GM12878 (cell line): ENCODE data around the gene AGAP2. TPM values are rescaled to one million over a fixed set of nuclear protein-coding genes. Genes with fewer than 3 reads are reported as not detected.

Experiments
- ATAC-seq: fragments of 200-7000 bp; cut with Tn5 transposase; 3 replicates; pipeline ENCODE4 v1.9.1; 2020; ENCODE audit warnings: mild to moderate bottlenecking, moderate library complexity
- BruUV-seq: library from RNA; stranded (reverse); fragments of 400-500 nt; replicated peaks from 2 replicates; lab custom pipeline; 2021; lab: Mats Ljungman, UMichigan
- CTCF ChIA-PET: fragments of 300-600 bp; sonication (Branson Sonifier 250); formaldehyde crosslinking; extraction: SDS; loops from one replicate; lab custom pipeline; 2021; ENCODE audit warnings: inconsistent platforms; lab: Yijun Ruan, JAX
- POLR2A ChIA-PET: fragments of 350-600 bp; formaldehyde crosslinking; extraction: SDS; loops from one replicate; lab custom pipeline; 2021; ENCODE audit warnings: inconsistent platforms; lab: Charles Lee
- RAD21 ChIA-PET: fragments of 300-600 bp; sonication (Branson Sonifier 250); formaldehyde crosslinking; loops from one replicate; lab custom pipeline; 2023; ENCODE audit warnings: antibody characterized with exemption; ENCODE audit not compliant: unreplicated experiment; lab: Charles Lee
- SMC1A ChIA-PET: fragments of 300-600 bp; sonication (Branson Sonifier 250); formaldehyde crosslinking; loops from one replicate; lab custom pipeline; 2023; ENCODE audit not compliant: unreplicated experiment, uncharacterized antibody; lab: Charles Lee
- DNase-seq: peaks from one replicate; pipeline ENCODE4 v3.0.0-alpha.2; 2011; ENCODE audit warnings: low read depth, low spot score
- FAIRE-seq: peaks from 3 replicates; lab custom pipeline; 2011; peaks lifted over from hg19 to GRCh38; lab: Jason Lieb, UNC
- H2AFZ ChIP-seq: 2 replicates; pipeline ENCODE4 v1.6.0; 2011; ENCODE audit warnings: low read depth, low read length, control low read depth; ENCODE audit not compliant: control insufficient read depth
- H3K27ac ChIP-seq: 2 replicates; pipeline ENCODE4 v1.5.1; 2011; ENCODE audit warnings: control low read depth; ENCODE audit not compliant: control insufficient read depth, insufficient read depth
- H3K27me3 ChIP-seq, 2 experiments: replicated peaks in 1 of 2; 2 replicates each; pipeline versions ENCODE4 v1.6.0 to v1.6.1; 2011; ENCODE audit warnings: low read length in 1 of 2; ENCODE audit not compliant: control insufficient read depth in 2 of 2, insufficient read depth in 2 of 2
- H3K36me3 ChIP-seq, 2 experiments: 2 replicates each; pipeline ENCODE4 v1.5.1; 2011; ENCODE audit warnings: low read length in 1 of 2; ENCODE audit not compliant: control insufficient read depth in 2 of 2, insufficient read depth in 2 of 2
- H3K4me1 ChIP-seq: 2 replicates; pipeline ENCODE4 v1.6.1; 2011; ENCODE audit warnings: mild to moderate bottlenecking, low read length, moderate library complexity, mixed read lengths; ENCODE audit not compliant: control insufficient read depth, insufficient read depth
- H3K4me2 ChIP-seq: 2 replicates; pipeline ENCODE4 v1.6.0; 2011; ENCODE audit warnings: control low read depth; ENCODE audit not compliant: control insufficient read depth, insufficient read depth
- H3K4me3 ChIP-seq: fragments of 200-600 bp; sonication (generic); 2 replicates; pipeline ENCODE4 v1.5.1; 2016
- H3K79me2 ChIP-seq: 2 replicates; pipeline ENCODE4 v1.6.0; 2011; ENCODE audit warnings: low read length; ENCODE audit not compliant: control insufficient read depth, insufficient read depth
- H3K9ac ChIP-seq: 2 replicates; pipeline ENCODE4 v1.8.0; 2011; ENCODE audit warnings: low read length, control low read depth, mixed read lengths; ENCODE audit not compliant: control insufficient read depth, insufficient read depth
- H3K9me3 ChIP-seq: replicated peaks from 3 replicates; pipeline ENCODE4 v1.5.1; 2011; ENCODE audit warnings: mild to moderate bottlenecking, low read length; ENCODE audit not compliant: control insufficient read depth, insufficient read depth
- H4K20me1 ChIP-seq: 2 replicates; pipeline ENCODE4 v1.6.0; 2011; ENCODE audit not compliant: control insufficient read depth, insufficient read depth
- CBX3 ChIP-seq: fragments of 200-600 bp; sonication (generic); IDR thresholded peaks from 2 replicates; pipeline ENCODE4 v1.6.1; 2016; ENCODE audit warnings: low read depth, borderline replicate concordance
- STAT1 ChIP-seq: fragments of 450-650 bp; conservative IDR thresholded peaks from 2 replicates; pipeline ENCODE4 v1.6.1; 2014; ENCODE audit warnings: antibody characterized with exemption, mild to moderate bottlenecking
- WGBS: methylation state at CpG from one replicate; pipeline ENCODE4 v1.1.6; 2016; ENCODE audit warnings: low lambda C conversion rate; ENCODE audit not compliant: insufficient replicate concordance, insufficient coverage; ENCODE audit errors: missing lambda C conversion rate; 5-methylcytosine and 5-hydroxymethylcytosine counted together
- in situ Hi-C: fragments of 300-500 bp; cut with MboI; formaldehyde crosslinking; loops from 9 replicates; pipeline ENCODE4 v1.14.3; 2018; ENCODE audit warnings: mixed read lengths
- intact Hi-C: fragments of 100-400 bp; cut with micrococcal nuclease; formaldehyde crosslinking; loops from one replicate; pipeline ENCODE4 v1.14.2; 2022; ENCODE audit not compliant: unreplicated experiment
- polyA plus RNA-seq, 11 experiments: library from polyadenylated mRNA; depleted of rRNA in 4 of 11; unstranded in 6 of 11; stranded (reverse) in 5 of 11; fragments of >200 nt; fragmentation: Nextera tagmentation in 4 of 11; fragmentation: Illumina TruSeq in 1 of 11; extraction: Ambion mirVana in 4 of 11; extraction: Trizol in 1 of 11; gene quantifications; 1 replicate in 1 of 11; 2 replicates in 10 of 11; pipeline versions ENCODE4 v1.2.1 to v1.2.3, GENCODE V29; 2011 to 2016; ENCODE audit warnings: inconsistent platforms in 2 of 11, missing spikeins in 2 of 11, low read depth in 1 of 11
- total RNA-seq, 4 experiments: library from RNA; depleted of rRNA in 3 of 4; stranded (reverse); fragments of >200 nt in 3 of 4; fragmentation: Illumina TruSeq in 1 of 4; extraction: Trizol in 1 of 4; gene quantifications; 2 replicates each; pipeline versions ENCODE4 v1.2.1 to v1.2.3, GENCODE V29; 2013 to 2021
- TF ChIP-seq, protein P1 (sequence below): fragments of 450-650 bp; IDR thresholded peaks from 2 replicates; pipeline ENCODE4 v1.6.1; 2017; ENCODE audit warnings: mild to moderate bottlenecking
- TF ChIP-seq, protein P2 (sequence below): fragments of 450-650 bp; IDR thresholded peaks from 2 replicates; pipeline ENCODE4 v1.6.1; 2017; ENCODE audit warnings: mild to moderate bottlenecking, moderate library complexity

Gene AGAP2
- total and polyA plus RNA-seq, 10 of the 15 experiments (the other 5 are each of a cell fraction or from before 2014, with no cell fraction given), result 0.29 to 19.8 (median 11.0) TPM

DNA sequence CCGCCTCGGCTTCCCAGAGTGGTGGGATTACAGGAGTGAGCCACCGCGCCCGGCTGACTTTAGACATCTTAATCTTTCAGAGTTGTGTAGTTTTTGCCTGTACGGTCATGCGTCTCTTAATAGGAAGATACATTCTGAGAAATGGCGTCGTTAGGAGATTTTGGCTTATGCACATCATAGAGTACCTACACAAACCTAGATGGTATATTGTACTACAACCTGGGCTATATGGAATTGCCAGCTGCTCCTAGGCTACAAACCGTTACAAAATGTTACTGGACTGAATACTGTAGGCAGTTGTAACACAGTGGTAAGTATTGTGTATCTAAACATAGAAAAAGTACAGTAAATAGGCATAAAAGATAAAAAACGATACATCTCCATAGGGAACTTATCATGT, 45.3 kb upstream of the AGAP2 start:
- RAD21 ChIA-PET, result interaction anchor here (1.0 to 1.4 kb wide), 3 partner anchors 27 to 122 kb away, joined by 3 to 5 read pairs (median 3); no protein-coding TSS in a partner anchor
- H3K9ac ChIP-seq, result no peak overlapping the region
- TSS peak; percentile 72 for BruUV-seq
- no peaks in the 10 kb centered on the region for H3K27me3 ChIP-seq
- intact Hi-C loops (no loop called here), in situ Hi-C loops (no loop called here)
- no peak overlapping the region for H3K4me3 ChIP-seq
- TF ChIP-seq, protein P1, sequence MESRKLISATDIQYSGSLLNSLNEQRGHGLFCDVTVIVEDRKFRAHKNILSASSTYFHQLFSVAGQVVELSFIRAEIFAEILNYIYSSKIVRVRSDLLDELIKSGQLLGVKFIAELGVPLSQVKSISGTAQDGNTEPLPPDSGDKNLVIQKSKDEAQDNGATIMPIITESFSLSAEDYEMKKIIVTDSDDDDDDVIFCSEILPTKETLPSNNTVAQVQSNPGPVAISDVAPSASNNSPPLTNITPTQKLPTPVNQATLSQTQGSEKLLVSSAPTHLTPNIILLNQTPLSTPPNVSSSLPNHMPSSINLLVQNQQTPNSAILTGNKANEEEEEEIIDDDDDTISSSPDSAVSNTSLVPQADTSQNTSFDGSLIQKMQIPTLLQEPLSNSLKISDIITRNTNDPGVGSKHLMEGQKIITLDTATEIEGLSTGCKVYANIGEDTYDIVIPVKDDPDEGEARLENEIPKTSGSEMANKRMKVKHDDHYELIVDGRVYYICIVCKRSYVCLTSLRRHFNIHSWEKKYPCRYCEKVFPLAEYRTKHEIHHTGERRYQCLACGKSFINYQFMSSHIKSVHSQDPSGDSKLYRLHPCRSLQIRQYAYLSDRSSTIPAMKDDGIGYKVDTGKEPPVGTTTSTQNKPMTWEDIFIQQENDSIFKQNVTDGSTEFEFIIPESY, result no peak
- TF ChIP-seq, protein P2, sequence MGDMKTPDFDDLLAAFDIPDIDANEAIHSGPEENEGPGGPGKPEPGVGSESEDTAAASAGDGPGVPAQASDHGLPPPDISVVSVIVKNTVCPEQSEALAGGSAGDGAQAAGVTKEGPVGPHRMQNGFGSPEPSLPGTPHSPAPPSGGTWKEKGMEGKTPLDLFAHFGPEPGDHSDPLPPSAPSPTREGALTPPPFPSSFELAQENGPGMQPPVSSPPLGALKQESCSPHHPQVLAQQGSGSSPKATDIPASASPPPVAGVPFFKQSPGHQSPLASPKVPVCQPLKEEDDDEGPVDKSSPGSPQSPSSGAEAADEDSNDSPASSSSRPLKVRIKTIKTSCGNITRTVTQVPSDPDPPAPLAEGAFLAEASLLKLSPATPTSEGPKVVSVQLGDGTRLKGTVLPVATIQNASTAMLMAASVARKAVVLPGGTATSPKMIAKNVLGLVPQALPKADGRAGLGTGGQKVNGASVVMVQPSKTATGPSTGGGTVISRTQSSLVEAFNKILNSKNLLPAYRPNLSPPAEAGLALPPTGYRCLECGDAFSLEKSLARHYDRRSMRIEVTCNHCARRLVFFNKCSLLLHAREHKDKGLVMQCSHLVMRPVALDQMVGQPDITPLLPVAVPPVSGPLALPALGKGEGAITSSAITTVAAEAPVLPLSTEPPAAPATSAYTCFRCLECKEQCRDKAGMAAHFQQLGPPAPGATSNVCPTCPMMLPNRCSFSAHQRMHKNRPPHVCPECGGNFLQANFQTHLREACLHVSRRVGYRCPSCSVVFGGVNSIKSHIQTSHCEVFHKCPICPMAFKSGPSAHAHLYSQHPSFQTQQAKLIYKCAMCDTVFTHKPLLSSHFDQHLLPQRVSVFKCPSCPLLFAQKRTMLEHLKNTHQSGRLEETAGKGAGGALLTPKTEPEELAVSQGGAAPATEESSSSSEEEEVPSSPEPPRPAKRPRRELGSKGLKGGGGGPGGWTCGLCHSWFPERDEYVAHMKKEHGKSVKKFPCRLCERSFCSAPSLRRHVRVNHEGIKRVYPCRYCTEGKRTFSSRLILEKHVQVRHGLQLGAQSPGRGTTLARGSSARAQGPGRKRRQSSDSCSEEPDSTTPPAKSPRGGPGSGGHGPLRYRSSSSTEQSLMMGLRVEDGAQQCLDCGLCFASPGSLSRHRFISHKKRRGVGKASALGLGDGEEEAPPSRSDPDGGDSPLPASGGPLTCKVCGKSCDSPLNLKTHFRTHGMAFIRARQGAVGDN, result no peak
- TF ChIP-seq CBX3 (no peak), STAT1 (no peak)
- H3K36me3 ChIP-seq, result peaks cover 0 to 14% of the 10 kb centered on the region in 2 experiments
- peaks cover 15% of the 10 kb centered on the region for H3K79me2 ChIP-seq
- H2AFZ ChIP-seq, result no peak overlapping the region
- WGBS, result 86% methylated on average over 11 of the region's 11 CpGs
- POLR2A ChIA-PET, result interaction anchor here (0.9 to 1.5 kb wide), 2 partner anchors 27 to 115 kb away, joined by 3 read pairs; no protein-coding TSS in a partner anchor
- H3K4me2 ChIP-seq, result peak overlapping the region; percentile 89
- DNase-seq, result no peak
- H3K4me1 ChIP-seq, result peaks cover 8% of the 10 kb centered on the region; the same call in 1 of the 2 replicates
- H4K20me1 ChIP-seq, result no peaks in the 10 kb centered on the region
- SMC1A ChIA-PET, result interaction anchor here (0.7 to 2.0 kb wide), 5 partner anchors 9 to 115 kb away, joined by 3 to 6 read pairs (median 3); no protein-coding TSS in a partner anchor
- no peak overlapping the region for H3K27ac ChIP-seq
- ATAC-seq, result no peak
- CTCF ChIA-PET, result interaction anchor here (0.6 to 2.7 kb wide), 13 partner anchors 8 to 174 kb away, joined by 3 to 12 read pairs (median 5); no protein-coding TSS in a partner anchor
- FAIRE-seq, result no peak
- H3K9me3 ChIP-seq, result no peaks in the 10 kb centered on the region
